GM12865 (cell line): ENCODE measurements around the gene HERPUD1.
A peak's percentile ranks its signal among the peaks of the same experiment; 100 is the strongest.

ENCODE experiments used
- DNase-seq: peaks from one replicate; pipeline ENCODE4 v3.0.0; 2010; ENCODE audit warnings: low read depth
- H3K4me3 ChIP-seq: 2 replicates; pipeline ENCODE4 v1.5.1; 2011; ENCODE audit warnings: mild to moderate bottlenecking, low read depth, low read length, control low read depth
- TF ChIP-seq, protein P1 (sequence below): IDR thresholded peaks from 2 replicates; pipeline ENCODE4 v1.5.1; 2011; ENCODE audit warnings: low read length, control low read depth, low read depth, inconsistent platforms; ENCODE audit not compliant: insufficient read depth; ENCODE audit errors: missing control alignments

Gene HERPUD1

DNA sequence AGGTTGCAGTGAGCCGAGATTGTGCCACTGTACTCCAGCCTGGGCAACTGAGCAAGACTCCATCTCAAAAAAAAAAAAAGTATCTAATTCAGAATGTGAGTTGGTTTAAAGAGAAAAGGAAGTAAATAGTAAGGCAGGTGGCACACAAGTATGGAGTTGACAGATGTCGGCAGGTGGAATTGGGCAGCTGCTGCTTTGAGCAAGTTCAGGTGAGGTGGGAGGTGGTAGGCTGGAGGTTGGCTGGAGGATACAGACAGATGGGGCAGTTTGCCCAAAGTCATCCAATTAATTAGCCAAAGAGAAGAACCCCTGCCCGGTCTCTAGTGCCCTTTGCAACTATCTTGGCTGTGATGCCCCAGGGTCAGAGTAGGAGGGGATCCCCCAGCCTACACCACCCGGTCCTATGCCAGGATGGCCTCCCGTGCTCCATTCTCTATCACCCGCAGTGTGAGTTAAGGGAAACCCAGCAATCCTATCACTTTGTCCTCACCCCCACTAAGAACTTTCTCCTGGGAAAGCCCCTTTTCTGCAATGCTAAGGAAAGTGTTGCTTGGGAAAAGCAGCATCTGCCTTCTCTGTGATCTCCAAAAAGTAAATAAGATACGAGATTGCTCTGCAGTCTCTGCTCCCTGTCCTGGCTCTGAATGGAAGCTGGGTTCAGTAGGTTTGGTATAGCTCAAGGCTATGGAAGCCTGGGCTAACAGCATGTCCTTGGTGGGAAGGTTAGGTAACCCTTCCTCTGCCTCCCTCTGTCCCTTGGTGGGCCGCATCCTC, 34.7 kb upstream of the HERPUD1 start:
- no peak overlapping the region for H3K4me3 ChIP-seq
- TF ChIP-seq, protein P1, sequence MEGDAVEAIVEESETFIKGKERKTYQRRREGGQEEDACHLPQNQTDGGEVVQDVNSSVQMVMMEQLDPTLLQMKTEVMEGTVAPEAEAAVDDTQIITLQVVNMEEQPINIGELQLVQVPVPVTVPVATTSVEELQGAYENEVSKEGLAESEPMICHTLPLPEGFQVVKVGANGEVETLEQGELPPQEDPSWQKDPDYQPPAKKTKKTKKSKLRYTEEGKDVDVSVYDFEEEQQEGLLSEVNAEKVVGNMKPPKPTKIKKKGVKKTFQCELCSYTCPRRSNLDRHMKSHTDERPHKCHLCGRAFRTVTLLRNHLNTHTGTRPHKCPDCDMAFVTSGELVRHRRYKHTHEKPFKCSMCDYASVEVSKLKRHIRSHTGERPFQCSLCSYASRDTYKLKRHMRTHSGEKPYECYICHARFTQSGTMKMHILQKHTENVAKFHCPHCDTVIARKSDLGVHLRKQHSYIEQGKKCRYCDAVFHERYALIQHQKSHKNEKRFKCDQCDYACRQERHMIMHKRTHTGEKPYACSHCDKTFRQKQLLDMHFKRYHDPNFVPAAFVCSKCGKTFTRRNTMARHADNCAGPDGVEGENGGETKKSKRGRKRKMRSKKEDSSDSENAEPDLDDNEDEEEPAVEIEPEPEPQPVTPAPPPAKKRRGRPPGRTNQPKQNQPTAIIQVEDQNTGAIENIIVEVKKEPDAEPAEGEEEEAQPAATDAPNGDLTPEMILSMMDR, result no peak
- no peak for DNase-seq

DNA sequence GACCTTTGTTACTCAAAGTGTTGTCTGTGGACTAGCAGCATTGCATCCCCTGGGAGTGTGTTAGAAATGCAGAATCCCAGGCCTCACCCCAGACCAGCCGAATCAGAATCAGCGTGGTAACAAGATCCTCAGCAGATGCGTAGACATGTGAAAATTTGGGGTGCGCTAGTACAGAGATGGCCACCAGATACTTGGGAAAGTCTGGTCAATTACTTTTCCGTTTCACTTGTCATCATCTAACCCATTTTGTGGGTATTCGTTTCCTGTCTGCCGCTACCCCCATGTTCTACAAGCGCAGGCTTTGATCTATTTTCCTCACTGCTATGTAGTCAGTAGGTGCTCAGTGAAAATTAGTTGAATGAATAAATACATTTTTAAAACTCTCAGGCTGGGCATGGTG, 33.1 kb upstream of the HERPUD1 start:
- DNase-seq, result peak; percentile 86
- no peak overlapping the region for H3K4me3 ChIP-seq
- TF ChIP-seq, protein P1, result no peak

DNA sequence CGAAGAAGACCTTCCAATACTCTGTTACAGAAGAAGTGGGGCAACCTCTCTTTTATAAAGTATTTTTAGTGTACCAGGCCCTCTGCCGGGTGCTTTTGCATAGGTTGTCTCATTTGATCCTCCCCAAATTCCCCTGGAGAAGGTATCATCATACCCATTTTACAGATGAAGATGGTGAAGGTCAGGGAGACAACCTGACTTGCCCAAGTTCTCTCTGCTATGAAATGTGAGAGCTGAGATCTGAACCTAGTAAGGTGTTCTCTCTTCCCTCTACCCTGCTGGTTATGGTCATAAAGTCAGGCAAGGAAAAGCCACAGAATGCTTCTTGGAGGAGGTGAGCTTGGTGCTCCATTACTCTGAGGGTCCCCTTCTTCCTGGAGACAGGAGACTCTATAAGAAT, 28.1 kb upstream of the HERPUD1 start:
- H3K4me3 ChIP-seq, result no peak overlapping the region
- TF ChIP-seq, protein P1, result no peak
- DNase-seq, result no peak

DNA sequence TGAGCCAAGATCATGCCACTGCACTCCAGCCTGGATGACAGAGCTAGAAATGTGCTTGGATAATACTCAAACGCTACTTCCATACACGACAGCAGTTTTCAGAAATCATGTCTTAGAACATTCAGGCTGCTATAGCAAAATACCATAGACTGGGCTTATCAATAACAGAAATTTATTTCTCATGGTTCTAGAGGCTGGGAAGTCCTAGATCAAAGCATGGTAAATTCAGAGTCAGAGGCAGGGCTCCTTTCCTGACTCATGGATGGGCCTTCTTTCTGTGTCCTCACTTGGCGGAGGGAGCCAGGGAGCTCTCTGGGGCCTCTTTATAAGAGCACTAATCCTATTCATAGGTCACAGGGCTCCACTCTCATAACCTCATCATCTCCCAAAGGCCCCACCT, 24.5 kb upstream of the HERPUD1 start:
- H3K4me3 ChIP-seq, result no peak overlapping the region
- no peak for DNase-seq
- TF ChIP-seq, protein P1, result no peak

DNA sequence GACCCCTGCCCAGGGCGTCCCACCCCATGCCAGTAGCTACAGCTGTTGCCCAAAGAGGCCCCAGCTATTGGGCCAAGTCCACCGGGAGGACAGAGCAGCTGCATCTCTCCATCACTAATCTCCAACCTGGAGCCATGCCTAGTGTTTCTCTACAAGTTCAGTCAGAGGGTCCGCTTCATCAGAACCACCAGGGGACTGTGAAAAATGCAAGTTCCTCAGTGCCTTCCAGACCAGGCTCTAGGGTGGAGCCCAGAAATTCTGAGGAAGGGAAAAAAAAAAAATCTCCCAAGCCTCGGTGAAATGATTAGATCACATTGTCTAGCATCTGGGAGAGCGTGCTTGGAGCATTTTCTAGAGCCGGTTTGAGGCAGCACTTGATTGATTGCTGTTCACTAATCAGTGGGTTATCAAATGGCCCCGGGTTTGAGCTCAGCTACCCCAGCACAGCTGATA, 22.4 kb upstream of the HERPUD1 start:
- TF ChIP-seq, protein P1, result no peak
- no peak overlapping the region for H3K4me3 ChIP-seq
- no peak for DNase-seq

DNA sequence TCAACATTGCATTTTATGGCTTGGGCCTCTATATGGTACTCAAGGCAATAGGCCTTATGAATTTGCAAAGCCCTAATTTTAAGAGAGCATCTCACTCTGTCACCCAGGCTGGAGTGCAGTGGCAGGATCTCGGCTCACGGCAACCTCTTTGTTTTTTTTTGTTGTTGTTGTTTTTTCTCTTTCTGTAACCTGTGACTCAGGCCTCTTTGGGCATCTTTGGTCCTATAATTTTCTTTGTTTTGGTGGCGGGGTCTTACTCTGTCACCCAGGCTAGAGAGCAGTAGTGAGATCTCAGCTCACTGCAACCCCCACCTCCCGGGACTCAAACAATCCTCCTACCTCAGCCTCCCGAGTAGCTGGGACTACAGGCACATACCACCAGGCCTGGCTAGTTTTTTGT, 21.8 kb upstream of the HERPUD1 start:
- TF ChIP-seq, protein P1, result no peak
- H3K4me3 ChIP-seq, result no peak overlapping the region
- no peak for DNase-seq
